Measurements from ENCODE around the gene SLC38A7. TPM values are rescaled to one million over a fixed set of nuclear protein-coding genes. Genes with fewer than 3 reads are reported as not detected.

Gene SLC38A7
- total RNA-seq, 1 experiment from 2014 or later: 7.3 TPM

GRCh38 chr16:58636466-58636865 is 48.1 kb downstream of the SLC38A7 start:
- Histone ChIP-seq H2AFZ (ENCODE audit: low read length) (no peak overlapping the region), H3F3A (ENCODE audit: low read length, unreplicated experiment) (no peaks in the 10 kb centered on the region), H4K20me1 (ENCODE audit: low read length) (no peaks in the 10 kb centered on the region), H3K9me2 (replicated peaks; ENCODE audit: low read length) (no peaks in the 10 kb centered on the region), H3K9ac (ENCODE audit: low read length) (no peak overlapping the region), H3K27me3 (ENCODE audit: low read length) (no peaks in the 10 kb centered on the region), H3K27ac (ENCODE audit: low read length) (no peak overlapping the region), H3K4me1 (ENCODE audit: insufficient read depth, low read length) (peaks cover 4% of the 10 kb centered on the region), H3K4me3 (ENCODE audit: low read length) (no peak overlapping the region), H3K4me2 (ENCODE audit: low read length) (no peak overlapping the region), H3K36me3 (ENCODE audit: low read depth, low read length) (no peaks in the 10 kb centered on the region), H3K9me3 (ENCODE audit: low read length) (no peaks in the 10 kb centered on the region), H3K79me2 (ENCODE audit: low read length) (no peaks in the 10 kb centered on the region)
- intact Hi-C loops (cut with micrococcal nuclease): loop anchor here (10.0 kb wide), 2 partner anchors 122 to 302 kb away; partner anchors contain the start of gene SETD6
- ATAC-seq (no peak), DNase-seq (no peak)
- POLR2A ChIA-PET (ENCODE audit: unreplicated experiment): no interaction called here
- CTCF ChIA-PET: no interaction called here
- no TSS peak for BruUV-seq (replicated peaks)
- TF ChIP-seq CTCF (conservative IDR thresholded peaks at IDR 0.05; ENCODE audit: low read depth, low read length) (no peak), EZH2 (IDR thresholded peaks at IDR 0.05; ENCODE audit: low read length, unreplicated experiment) (no peak), EZH2phosphoT487 (IDR thresholded peaks at IDR 0.05; ENCODE audit: borderline replicate concordance, low read length) (no peak)

GRCh38 chr16:58635502-58635901 is 49.1 kb downstream of the SLC38A7 start:
- BruUV-seq (replicated peaks): no TSS peak

More at GRCh38 chr16:58635502-58635901, 49.1 kb downstream of the SLC38A7 start:
- ATAC-seq: no peak
- peaks cover 4% of the 10 kb centered on the region for H3K4me1 ChIP-seq (ENCODE audit: insufficient read depth, low read length)
- no peak overlapping the region for H3K4me2 ChIP-seq (ENCODE audit: low read length)
- no peaks in the 10 kb centered on the region for H3K36me3 ChIP-seq (ENCODE audit: low read depth, low read length)
- DNase-seq: no peak
- intact Hi-C loops (cut with micrococcal nuclease): loop anchor here (10.0 kb wide), 2 partner anchors 121 to 301 kb away; partner anchors contain the start of gene SETD6
- CTCF ChIA-PET: no interaction called here
- no peaks in the 10 kb centered on the region for H4K20me1 ChIP-seq (ENCODE audit: low read length)
- POLR2A ChIA-PET (ENCODE audit: unreplicated experiment): no interaction called here
- no peaks in the 10 kb centered on the region for H3F3A ChIP-seq (ENCODE audit: low read length, unreplicated experiment)
- H3K9ac ChIP-seq (ENCODE audit: low read length): no peak overlapping the region
- TF ChIP-seq EZH2phosphoT487 (IDR thresholded peaks at IDR 0.05; ENCODE audit: borderline replicate concordance, low read length): no peak
- no peak for TF ChIP-seq EZH2 (IDR thresholded peaks at IDR 0.05; ENCODE audit: low read length, unreplicated experiment)
- TF ChIP-seq CTCF (conservative IDR thresholded peaks at IDR 0.05; ENCODE audit: low read depth, low read length): no peak
- no peak overlapping the region for H2AFZ ChIP-seq (ENCODE audit: low read length)
- no peak overlapping the region for H3K27ac ChIP-seq (ENCODE audit: low read length)
- H3K27me3 ChIP-seq (ENCODE audit: low read length): no peaks in the 10 kb centered on the region
- no peaks in the 10 kb centered on the region for H3K79me2 ChIP-seq (ENCODE audit: low read length)
- H3K4me3 ChIP-seq (ENCODE audit: low read length): no peak overlapping the region
- no peaks in the 10 kb centered on the region for H3K9me2 ChIP-seq (replicated peaks; ENCODE audit: low read length)
- no peaks in the 10 kb centered on the region for H3K9me3 ChIP-seq (ENCODE audit: low read length)
